IPS DF 6.9 (cell line): Measurements from ENCODE around the gene KRTAP4-6.
"Not testable (repeated sequence)": the region's sequence is repeated elsewhere in the genome, so short reads cannot be mapped to it uniquely, and the experiment has no call there.

Experiments used
- DNase-seq: peaks from one replicate; pipeline ENCODE4 v3.0.0-alpha.2; 2013; ENCODE audit warnings: low read depth, low spot score
- H3K27ac ChIP-seq: one replicate; pipeline ENCODE4 v1.5.1; 2013; ENCODE audit warnings: low read length, control low read depth
- H3K27me3 ChIP-seq: 2 replicates; pipeline ENCODE4 v1.6.1; 2013; ENCODE audit warnings: mild to moderate bottlenecking, low read length; ENCODE audit not compliant: control insufficient read depth, insufficient read depth
- H3K36me3 ChIP-seq: 2 replicates; pipeline ENCODE4 v1.6.1; 2013; ENCODE audit warnings: low read length; ENCODE audit not compliant: control insufficient read depth, insufficient read depth
- H3K4me1 ChIP-seq: 2 replicates; pipeline ENCODE4 v1.6.1; 2013; ENCODE audit warnings: low read length; ENCODE audit not compliant: control insufficient read depth, insufficient read depth
- H3K4me3 ChIP-seq: 2 replicates; pipeline ENCODE4 v1.5.1; 2013; ENCODE audit warnings: mild to moderate bottlenecking, low read length
- H3K9me3 ChIP-seq: 2 replicates; pipeline ENCODE4 v1.6.1; 2013; ENCODE audit warnings: low read length, inconsistent platforms; ENCODE audit not compliant: control insufficient read depth, insufficient read depth
- WGBS: extraction: QIAGEN DNeasy Blood & Tissue Kit; methylation state at CpG from one replicate; pipeline ENCODE4 v1.1.7; 2013; ENCODE audit warnings: mixed read lengths, missing lambda C conversion rate; ENCODE audit not compliant: insufficient read length, insufficient coverage; 5-methylcytosine and 5-hydroxymethylcytosine counted together

KRTAP4-6 gene

GRCh38 chr17:41107941-41108450 lies 32.3 kb downstream of the KRTAP4-6 start:
- no peak for DNase-seq
- no CpG with 5 or more reads among the region's 1 CpG for WGBS

GRCh38 chr17:41105347-41105746 lies 35.0 kb downstream of the KRTAP4-6 start, which contains the start of gene KRTAP4-9:
Gene KRTAP4-9 (plus strand): TSS chr17:41105389. CDS start chr17:41105389, 0 bp downstream.
- not testable (repeated sequence) for H3K9me3 ChIP-seq, H3K4me3 ChIP-seq, H3K4me1 ChIP-seq, H3K27me3 ChIP-seq, H3K36me3 ChIP-seq, DNase-seq, H3K27ac ChIP-seq
- WGBS, result no CpG with 5 or more reads among the region's 10 CpGs

More at GRCh38 chr17:41107941-41108450, 32.3 kb downstream of the KRTAP4-6 start:
- H3K4me3 ChIP-seq, result no peak overlapping the region
- H3K36me3 ChIP-seq, result no peaks in the 10 kb centered on the region
- H3K27ac ChIP-seq, result no peak overlapping the region
- H3K9me3 ChIP-seq, result no peaks in the 10 kb centered on the region
- no peaks in the 10 kb centered on the region; the same call in none of the 2 replicates for H3K4me1 ChIP-seq
- H3K27me3 ChIP-seq, result no peaks in the 10 kb centered on the region

- not testable (repeated sequence) for H3K36me3 ChIP-seq, H3K4me3 ChIP-seq, DNase-seq, H3K9me3 ChIP-seq, H3K27ac ChIP-seq, H3K27me3 ChIP-seq, H3K4me1 ChIP-seq
- WGBS, result no CpG with 5 or more reads among the region's 2 CpGs
Measured at GRCh38 chr17:41104386-41105038, 35.8 kb downstream of the KRTAP4-6 start.

- H3K27me3 ChIP-seq, result no peaks in the 10 kb centered on the region
- DNase-seq, result no peak
- H3K4me1 ChIP-seq, result peaks cover 3% of the 10 kb centered on the region
- H3K27ac ChIP-seq, result no peak overlapping the region
- no peaks in the 10 kb centered on the region for H3K9me3 ChIP-seq
- no peaks in the 10 kb centered on the region for H3K36me3 ChIP-seq
- no peak overlapping the region for H3K4me3 ChIP-seq
- WGBS, result no CpG with 5 or more reads among the region's 1 CpG
Measured at GRCh38 chr17:41103896-41104295, 36.4 kb downstream of the KRTAP4-6 start.

GRCh38 chr17:41101586-41102259 lies 38.6 kb downstream of the KRTAP4-6 start, which contains the start of gene KRTAP4-16:
Gene KRTAP4-16 (minus strand): TSS chr17:41102209. CDS start chr17:41102209, 0 bp downstream.
- Histone ChIP-seq H3K27ac (no peak within 1 kb of the TSS), H3K4me1 (peaks cover 5% of the 10 kb centered on the region), H3K36me3 (no peaks in the 10 kb centered on the region), H3K27me3 (no peaks in the 10 kb centered on the region), H3K9me3 (no peaks in the 10 kb centered on the region), H3K4me3 (no peak within 1 kb of the TSS)
- WGBS, result no CpG with 5 or more reads among the region's 10 CpGs
- no peak for DNase-seq

- WGBS, result no CpG with 5 or more reads among the region's 7 CpGs
Measured at GRCh38 chr17:41099682-41100480, 40.5 kb downstream of the KRTAP4-6 start.

GRCh38 chr17:41098481-41098880 lies 41.9 kb downstream of the KRTAP4-6 start:
- Histone ChIP-seq H3K9me3 (no peaks in the 10 kb centered on the region), H3K4me1 (peaks cover 5% of the 10 kb centered on the region; the same call in 1 of the 2 replicates), H3K4me3 (no peak overlapping the region), H3K27ac (no peak overlapping the region), H3K36me3 (no peaks in the 10 kb centered on the region), H3K27me3 (no peaks in the 10 kb centered on the region)
- no peak for DNase-seq
- WGBS, result no CpG with 5 or more reads among the region's 6 CpGs

More at GRCh38 chr17:41099682-41100480, 40.5 kb downstream of the KRTAP4-6 start:
- not testable (repeated sequence) for H3K9me3 ChIP-seq, H3K36me3 ChIP-seq, H3K27ac ChIP-seq, H3K27me3 ChIP-seq, H3K4me1 ChIP-seq, H3K4me3 ChIP-seq, DNase-seq

- Histone ChIP-seq H3K9me3 (no peaks in the 10 kb centered on the region), H3K4me1 (peaks cover 5% of the 10 kb centered on the region; the same call in 1 of the 2 replicates), H3K4me3 (no peak within 1 kb of the TSS), H3K27ac (no peak within 1 kb of the TSS), H3K36me3 (no peaks in the 10 kb centered on the region), H3K27me3 (no peaks in the 10 kb centered on the region)
- no peak for DNase-seq
- no CpG with 5 or more reads among the region's 4 CpGs for WGBS
Measured at GRCh38 chr17:41098042-41098441, 42.3 kb downstream of the KRTAP4-6 start, which contains the start of gene KRTAP4-8. Gene KRTAP4-8 (minus strand): TSS chr17:41098142. CDS start chr17:41098084, 58 bp downstream.

- Histone ChIP-seq H3K27me3 (no peaks in the 10 kb centered on the region), H3K9me3 (no peaks in the 10 kb centered on the region), H3K4me1 (peaks cover 2% of the 10 kb centered on the region; the same call in 1 of the 2 replicates), H3K36me3 (no peaks in the 10 kb centered on the region), H3K27ac (no peak overlapping the region), H3K4me3 (no peak overlapping the region)
- WGBS, result no CpG with 5 or more reads among the region's 7 CpGs
- DNase-seq, result no peak
Measured at GRCh38 chr17:41096055-41096454, 44.3 kb downstream of the KRTAP4-6 start.
